IPS DF 19.7 (cell line): ENCODE data around the gene MTX1.
"Not testable (repeated sequence)": the region's sequence is repeated elsewhere in the genome, so short reads cannot be mapped to it uniquely, and the experiment has no call there.

Source experiments
- DNase-seq: peaks from one replicate; pipeline ENCODE4 v3.0.0-alpha.2; 2013; ENCODE audit warnings: low read depth, low spot score

MTX1 gene

GRCh38 chr1:155188268-155188667 lies 20.2 kb upstream of the MTX1 start:
- DNase-seq = no peak

- DNase-seq = not testable (repeated sequence)
These were observed 18.6 kb upstream of the MTX1 start for GRCh38 chr1:155189926-155190325.

- DNase-seq = no peak
These were observed 16.6 kb upstream of the MTX1 start for GRCh38 chr1:155191904-155192303.

GRCh38 chr1:155192346-155193274 lies 15.9 kb upstream of the MTX1 start:
- DNase-seq = no peak

- DNase-seq = no peak
These were observed 15.1 kb upstream of the MTX1 start for GRCh38 chr1:155193275-155193990.

GRCh38 chr1:155193991-155194240 lies 14.6 kb upstream of the MTX1 start:
- DNase-seq = not testable (repeated sequence)

- DNase-seq = no peak
These were observed 13.0 kb upstream of the MTX1 start for GRCh38 chr1:155195201-155196102.

- peak; percentile 97 for DNase-seq
These were observed 12.2 kb upstream of the MTX1 start for GRCh38 chr1:155196103-155196892.

- DNase-seq = no peak
These were observed 11.4 kb upstream of the MTX1 start for GRCh38 chr1:155196893-155197638.

GRCh38 chr1:155197901-155198546 lies 10.5 kb upstream of the MTX1 start:
- no peak for DNase-seq

- no peak for DNase-seq
These were observed 10.0 kb upstream of the MTX1 start for GRCh38 chr1:155198547-155198906.

GRCh38 chr1:155199792-155200191 lies 8.7 kb upstream of the MTX1 start:
- no peak for DNase-seq

- no peak for DNase-seq
These were observed 7.6 kb upstream of the MTX1 start for GRCh38 chr1:155200920-155201319.

GRCh38 chr1:155202198-155202597 lies 6.3 kb upstream of the MTX1 start:
- DNase-seq = no peak

GRCh38 chr1:155202731-155203515 lies 5.6 kb upstream of the MTX1 start:
- DNase-seq = no peak

- no peak for DNase-seq
These were observed 3.5 kb upstream of the MTX1 start for GRCh38 chr1:155205035-155205434.

GRCh38 chr1:155205969-155206593 lies 2.4 kb upstream of the MTX1 start:
- DNase-seq = no peak

- no peak for DNase-seq
These were observed 1.3 kb upstream of the MTX1 start for GRCh38 chr1:155206891-155207805.
